Activated gamma-delta T cell treated with Interleukin-2 at 50 U/mL for 16 hours (primary cell): ENCODE data around the gene CLEC4E.
"Not testable (repeated sequence)": the region's sequence is repeated elsewhere in the genome, so short reads cannot be mapped to it uniquely, and the experiment has no call there.

ENCODE experiments used
- DNase-seq: peaks from one replicate; pipeline ENCODE4 v3.0.0-alpha.2; 2020

The CLEC4E gene

GRCh38 chr12:8540831-8541230, at the start of gene CLEC4E:
CLEC4E (minus strand) TSS chr12:8540905; CDS start chr12:8540797, 108 bp downstream.
- DNase-seq: not testable (repeated sequence)

GRCh38 chr12:8589679-8590078, 49.0 kb upstream of the CLEC4E start:
- DNase-seq: no peak

GRCh38 chr12:8584478-8584877, 43.8 kb upstream of the CLEC4E start:
- not testable (repeated sequence) for DNase-seq

- DNase-seq: no peak
Measured at GRCh38 chr12:8584004-8584403, 43.3 kb upstream of the CLEC4E start.

GRCh38 chr12:8581098-8581784, 40.5 kb upstream of the CLEC4E start:
- DNase-seq: no peak

- DNase-seq: no peak
Measured at GRCh38 chr12:8577879-8578278, 37.2 kb upstream of the CLEC4E start.

- no peak for DNase-seq
Measured at GRCh38 chr12:8572507-8572906, 31.8 kb upstream of the CLEC4E start.

GRCh38 chr12:8566525-8566924, 25.8 kb upstream of the CLEC4E start:
- no peak for DNase-seq

- not testable (repeated sequence) for DNase-seq
Measured at GRCh38 chr12:8566052-8566451, 25.3 kb upstream of the CLEC4E start.

- no peak for DNase-seq
Measured at GRCh38 chr12:8564656-8565055, 24.0 kb upstream of the CLEC4E start.

GRCh38 chr12:8563356-8563755, 22.7 kb upstream of the CLEC4E start:
- no peak for DNase-seq

GRCh38 chr12:8562310-8562709, 21.6 kb upstream of the CLEC4E start:
- no peak for DNase-seq

GRCh38 chr12:8561011-8561410, 20.3 kb upstream of the CLEC4E start:
- DNase-seq: no peak

- no peak for DNase-seq
Measured at GRCh38 chr12:8559676-8560075, 19.0 kb upstream of the CLEC4E start.

GRCh38 chr12:8556531-8557097, 15.9 kb upstream of the CLEC4E start:
- DNase-seq: no peak

- no peak for DNase-seq
Measured at GRCh38 chr12:8554451-8555195, 13.9 kb upstream of the CLEC4E start.

- DNase-seq: no peak
Measured at GRCh38 chr12:8553088-8553627, 12.5 kb upstream of the CLEC4E start.

- no peak for DNase-seq
Measured at GRCh38 chr12:8549381-8549780, 8.7 kb upstream of the CLEC4E start.

- no peak for DNase-seq
Measured at GRCh38 chr12:8548192-8548591, 7.5 kb upstream of the CLEC4E start.

GRCh38 chr12:8547645-8548044, 6.9 kb upstream of the CLEC4E start:
- DNase-seq: no peak

- no peak for DNase-seq
Measured at GRCh38 chr12:8546591-8546990, 5.9 kb upstream of the CLEC4E start.

GRCh38 chr12:8544295-8544694, 3.6 kb upstream of the CLEC4E start:
- DNase-seq: peak; percentile 77

GRCh38 chr12:8541562-8541961, 857 bp upstream of the CLEC4E start:
- no peak for DNase-seq

- DNase-seq: not testable (repeated sequence)
Measured at GRCh38 chr12:8537820-8538219, 2.9 kb downstream of the CLEC4E start.
